GM19043 (cell line): ENCODE measurements around the gene GAREM1.
"Not testable (repeated sequence)": the region's sequence is repeated elsewhere in the genome, so short reads cannot be mapped to it uniquely, and the experiment has no call there.

Source experiments
- ATAC-seq: cut with Tn5 transposase; IDR thresholded peaks from one replicate; pipeline ENCODE4 v1.9.1; 2021; ENCODE audit warnings: low read depth; ENCODE audit not compliant: unreplicated experiment

Gene GAREM1

DNA sequence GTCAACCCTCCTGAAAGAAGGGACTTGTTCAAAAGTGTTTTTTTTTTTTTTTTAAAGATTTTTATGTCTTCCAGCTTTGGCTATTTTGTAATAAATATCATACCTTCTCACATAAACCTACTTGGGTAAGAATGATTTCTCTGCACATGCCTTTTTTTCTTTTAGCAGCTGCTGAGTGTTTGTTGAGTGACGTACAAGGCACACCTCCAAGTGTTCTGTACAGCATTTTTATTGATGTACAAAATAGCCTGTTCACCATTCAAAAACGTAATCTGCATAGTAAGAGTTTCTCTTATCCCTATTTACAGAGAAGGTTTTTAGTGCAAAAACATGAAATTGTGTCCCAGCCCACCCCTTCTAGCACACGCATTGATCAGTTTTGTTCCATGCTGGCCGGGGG lies 203.2 kb downstream of the GAREM1 start:
- ATAC-seq = no peak

GRCh38 chr18:32264401-32264800 lies 206.3 kb downstream of the GAREM1 start:
- no peak for ATAC-seq

- no peak for ATAC-seq
Measured at GRCh38 chr18:32262092-32262491, 208.6 kb downstream of the GAREM1 start.

- ATAC-seq = no peak
Measured at GRCh38 chr18:32261003-32261402, 209.7 kb downstream of the GAREM1 start.

- ATAC-seq = no peak
Measured at GRCh38 chr18:32259553-32259952, 211.1 kb downstream of the GAREM1 start.

DNA sequence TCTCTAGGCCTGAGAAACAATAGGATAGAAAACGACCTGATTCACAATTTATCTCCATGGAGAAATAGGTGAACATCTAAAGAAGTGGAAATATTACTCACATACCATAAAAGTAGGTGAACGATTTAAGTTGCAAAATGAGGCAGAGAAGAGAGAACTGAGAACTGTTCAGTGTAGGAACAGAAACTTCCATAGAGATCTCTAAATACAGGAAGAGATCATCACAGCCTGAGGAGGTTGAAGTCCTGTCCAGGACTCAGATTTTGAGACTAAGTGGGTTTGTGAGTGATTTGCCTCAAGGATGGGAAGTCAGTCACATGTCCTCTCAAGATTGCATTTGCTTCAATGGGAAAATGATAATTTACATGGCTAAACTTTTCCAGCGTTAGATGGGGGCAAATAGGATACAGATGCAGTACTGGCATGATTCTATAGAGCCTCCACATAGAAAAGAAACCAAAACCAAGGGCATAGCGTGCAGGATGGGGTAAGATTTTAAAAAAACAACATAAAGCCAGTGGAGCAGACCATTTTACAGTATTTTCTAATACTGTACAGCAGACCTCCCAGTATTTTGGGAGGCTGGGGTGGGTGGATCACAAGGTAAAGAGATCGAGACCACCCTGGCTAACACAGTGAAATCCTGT lies 212.0 kb downstream of the GAREM1 start:
- ATAC-seq = no peak

GRCh38 chr18:32258148-32258547 lies 212.5 kb downstream of the GAREM1 start:
- no peak for ATAC-seq

GRCh38 chr18:32257084-32257785 lies 213.4 kb downstream of the GAREM1 start:
- no peak for ATAC-seq

DNA sequence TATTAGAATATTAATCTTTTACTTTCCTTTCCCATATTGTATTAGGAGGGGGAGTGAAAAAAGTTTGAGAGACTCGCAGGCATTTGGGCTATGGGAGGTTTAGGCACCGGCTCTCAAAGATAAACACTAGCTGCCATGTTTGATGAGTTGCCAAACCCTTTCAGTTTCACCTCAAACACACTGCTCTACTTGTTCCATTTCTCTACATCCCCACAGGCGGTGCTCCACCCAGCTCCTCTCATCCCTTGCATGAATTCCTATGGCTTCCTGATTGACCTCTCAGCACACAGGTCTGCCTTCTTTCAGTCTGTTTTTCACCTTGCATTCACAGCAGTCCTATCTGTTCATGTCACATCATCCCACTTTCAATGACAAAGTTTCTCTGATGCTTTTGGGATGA lies 215.1 kb downstream of the GAREM1 start:
- no peak for ATAC-seq

GRCh38 chr18:32252141-32252860 lies 218.4 kb downstream of the GAREM1 start:
- no peak for ATAC-seq

GRCh38 chr18:32251466-32251865 lies 219.2 kb downstream of the GAREM1 start:
- no peak for ATAC-seq

DNA sequence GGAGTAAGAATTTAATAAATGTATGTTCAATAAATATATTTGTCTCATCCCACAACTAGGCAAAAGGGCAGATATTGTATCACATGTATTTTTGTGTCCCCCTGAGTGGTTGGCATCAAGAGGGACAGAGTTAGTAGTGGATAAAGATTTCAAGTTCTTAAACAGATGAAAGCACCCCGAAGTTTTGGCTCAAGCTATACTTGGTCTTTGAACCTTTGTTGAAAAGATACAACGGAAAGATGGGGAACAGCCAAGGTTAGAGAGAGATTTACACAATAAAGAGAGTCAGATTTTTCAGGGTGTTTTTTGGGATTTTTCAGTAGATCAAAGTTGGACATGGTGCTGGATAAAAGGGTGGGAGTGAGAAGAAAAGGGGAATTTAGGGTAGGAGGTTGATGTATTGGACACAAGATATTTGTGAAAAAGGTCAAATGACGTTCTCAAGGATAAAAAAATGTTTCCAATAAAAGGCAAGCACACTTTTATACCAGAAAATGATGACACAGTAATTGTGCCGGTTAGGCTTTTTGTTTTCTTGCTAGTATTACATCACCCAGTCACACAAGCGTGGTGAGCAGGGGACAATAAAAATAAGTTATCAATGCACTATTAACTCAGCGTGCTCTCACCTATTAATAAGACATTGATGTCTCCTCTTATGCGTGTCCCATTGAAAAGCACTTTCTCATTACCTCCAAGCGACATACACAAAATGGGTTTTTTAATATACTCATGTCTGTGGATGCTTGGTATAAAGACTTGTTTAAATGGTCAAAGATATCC lies 221.3 kb downstream of the GAREM1 start:
- no peak for ATAC-seq

DNA sequence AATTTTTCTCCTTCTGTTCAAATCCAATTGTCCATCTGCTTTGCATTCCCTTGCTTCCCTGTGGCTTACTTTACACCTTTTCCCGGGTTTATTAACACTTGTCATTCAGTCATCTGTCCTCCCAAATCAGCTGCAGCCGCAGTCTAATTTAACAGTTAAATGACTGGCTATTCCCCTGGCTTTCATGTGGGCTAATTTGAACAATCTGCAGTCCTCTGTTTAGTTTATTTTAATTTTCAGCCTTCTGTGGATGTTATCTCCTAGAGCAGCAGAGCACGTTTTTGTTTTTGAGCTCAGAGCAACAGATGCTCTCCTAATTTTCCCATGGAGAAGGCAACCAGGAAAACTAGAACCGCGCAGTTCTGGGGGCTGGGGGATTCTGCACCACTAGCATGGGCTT lies 225.8 kb downstream of the GAREM1 start:
- no peak for ATAC-seq

- no peak for ATAC-seq
Measured at GRCh38 chr18:32243358-32243757, 227.3 kb downstream of the GAREM1 start.

- no peak for ATAC-seq
Measured at GRCh38 chr18:32242395-32242794, 228.3 kb downstream of the GAREM1 start.

GRCh38 chr18:32238635-32239268 lies 231.9 kb downstream of the GAREM1 start:
- no peak for ATAC-seq

- no peak for ATAC-seq
Measured at GRCh38 chr18:32237049-32237448, 233.6 kb downstream of the GAREM1 start.

- ATAC-seq = not testable (repeated sequence)
Measured at GRCh38 chr18:32233348-32233747, 237.3 kb downstream of the GAREM1 start.

DNA sequence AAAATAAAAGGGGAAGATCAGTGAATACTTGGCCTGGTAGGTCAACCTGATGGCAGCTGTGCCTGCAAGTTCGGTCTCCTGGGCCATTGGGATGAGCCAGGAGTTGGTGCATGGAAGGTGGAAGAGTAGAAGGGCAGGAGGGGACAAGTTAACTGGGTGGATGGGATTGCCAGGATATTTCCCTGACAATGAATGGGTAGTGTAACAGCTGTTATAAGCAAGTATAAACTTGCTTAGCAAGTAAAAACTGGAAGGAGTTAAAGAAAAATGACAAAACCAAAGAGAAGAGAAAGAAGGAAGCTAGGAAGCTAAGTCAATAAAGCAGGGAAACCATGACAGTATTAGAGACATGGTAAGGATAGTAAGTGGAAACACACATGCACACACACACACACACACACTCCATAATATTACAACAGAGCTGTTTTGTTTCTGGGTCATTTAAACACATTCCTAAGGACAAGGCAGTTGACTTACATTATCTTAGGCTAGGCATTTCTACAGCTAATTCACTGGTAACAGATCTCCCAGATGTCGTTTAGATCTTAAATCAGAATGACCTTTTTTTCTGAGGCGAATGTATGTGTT lies 251.2 kb downstream of the GAREM1 start:
- ATAC-seq = no peak

GRCh38 chr18:32216390-32216789 lies 254.3 kb downstream of the GAREM1 start:
- ATAC-seq = no peak
